Ureter (tissue), 1 donor: ENCODE measurements around the gene EVA1B. TPM values are rescaled to one million over a fixed set of nuclear protein-coding genes. Genes with fewer than 3 reads are reported as not detected.

Source experiments
- DNase-seq: peaks from one replicate; pipeline ENCODE4 v3.0.0-alpha.2; 2020; ENCODE audit warnings: low spot score
- total RNA-seq: library from RNA; stranded (reverse); gene quantifications from one replicate; pipeline ENCODE4 v1.2.4, GENCODE V29; 2023
- donor health status: DM: yes; HTN: yes; CAD: no.

EVA1B gene
- total RNA-seq, 1 donor from 2014 or later: 12.4 TPM

DNA sequence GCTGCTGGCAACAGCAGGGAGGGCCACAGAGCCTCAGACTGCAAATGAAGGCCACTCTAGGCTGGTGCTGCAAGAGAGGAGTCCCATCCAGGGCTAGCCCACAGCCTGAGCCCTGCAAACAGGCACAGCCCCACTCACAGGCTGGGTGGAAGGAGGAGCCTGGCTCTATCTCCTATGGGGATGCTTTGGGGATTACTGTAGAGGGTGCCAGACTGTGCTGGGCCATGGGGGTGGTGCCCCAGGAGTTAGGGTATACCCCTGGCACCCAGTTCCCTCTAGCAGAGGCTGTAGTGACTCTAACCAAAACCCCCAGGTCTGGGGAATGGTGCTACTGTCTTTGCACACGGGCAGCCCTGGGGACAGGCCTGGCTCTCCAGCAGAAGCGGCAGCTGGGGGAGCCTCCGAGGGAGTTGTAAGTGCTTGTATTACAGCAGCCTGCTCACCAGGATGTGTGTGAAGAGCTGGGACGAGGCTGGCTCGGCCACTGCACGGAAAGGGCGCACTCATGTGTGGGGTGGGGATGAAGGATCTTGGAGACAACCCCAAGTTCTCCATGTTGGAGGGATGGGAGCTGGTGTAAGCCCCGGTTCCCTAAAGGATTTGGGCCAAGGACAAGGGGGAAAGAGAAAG lies 23.4 kb upstream of the EVA1B start:
- DNase-seq: no peak

DNA sequence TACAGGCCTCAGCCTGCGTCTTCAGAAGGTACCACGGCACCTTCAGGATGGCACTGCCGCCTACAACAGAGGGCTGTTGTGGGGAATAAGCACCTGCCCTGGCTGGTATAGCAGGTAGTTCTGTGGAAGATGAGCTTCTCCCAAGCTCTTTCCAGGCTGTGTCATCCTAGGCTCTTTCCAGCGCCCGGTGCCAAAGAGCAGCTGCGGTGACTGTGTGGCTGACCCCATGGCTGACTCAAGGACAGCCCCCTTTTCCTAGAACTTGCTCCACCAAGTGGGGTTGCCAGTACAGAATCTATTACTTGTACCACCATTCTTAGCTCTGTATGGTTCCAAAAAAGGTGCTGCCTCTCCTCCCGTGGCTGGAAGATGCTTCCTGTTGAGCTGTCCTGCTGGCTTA lies 21.9 kb upstream of the EVA1B start:
- no peak for DNase-seq

GRCh38 chr1:36344395-36344680 lies 20.9 kb upstream of the EVA1B start:
- no peak for DNase-seq

- DNase-seq: no peak
Observed at GRCh38 chr1:36343651-36344394, 20.4 kb upstream of the EVA1B start.

- no peak for DNase-seq
Observed at GRCh38 chr1:36342426-36343185, 19.2 kb upstream of the EVA1B start.

- no peak for DNase-seq
Observed at GRCh38 chr1:36341626-36342320, 18.3 kb upstream of the EVA1B start.

GRCh38 chr1:36339615-36340014 lies 16.2 kb upstream of the EVA1B start:
- DNase-seq: no peak

- DNase-seq: no peak
Observed at GRCh38 chr1:36339215-36339614, 15.8 kb upstream of the EVA1B start.

DNA sequence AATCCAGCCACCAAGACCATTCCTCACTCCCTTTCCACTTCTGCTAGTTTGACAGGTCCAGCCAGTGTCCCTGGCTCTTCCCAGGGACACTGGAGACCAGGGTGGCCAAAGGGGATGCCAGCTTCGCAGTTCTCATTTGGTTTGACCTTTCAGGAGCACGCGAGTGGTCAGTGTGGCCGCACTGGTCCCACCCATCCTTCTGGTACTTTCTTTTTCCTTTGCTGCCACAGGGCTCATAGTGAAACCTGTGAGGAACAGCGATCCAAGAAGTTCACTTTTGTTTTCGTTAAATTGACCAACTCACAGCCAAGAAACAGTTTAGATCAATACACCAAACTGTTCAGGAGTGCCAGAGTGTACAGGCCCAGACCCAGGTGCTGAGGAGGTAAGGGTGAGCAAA lies 14.4 kb upstream of the EVA1B start:
- DNase-seq: no peak

DNA sequence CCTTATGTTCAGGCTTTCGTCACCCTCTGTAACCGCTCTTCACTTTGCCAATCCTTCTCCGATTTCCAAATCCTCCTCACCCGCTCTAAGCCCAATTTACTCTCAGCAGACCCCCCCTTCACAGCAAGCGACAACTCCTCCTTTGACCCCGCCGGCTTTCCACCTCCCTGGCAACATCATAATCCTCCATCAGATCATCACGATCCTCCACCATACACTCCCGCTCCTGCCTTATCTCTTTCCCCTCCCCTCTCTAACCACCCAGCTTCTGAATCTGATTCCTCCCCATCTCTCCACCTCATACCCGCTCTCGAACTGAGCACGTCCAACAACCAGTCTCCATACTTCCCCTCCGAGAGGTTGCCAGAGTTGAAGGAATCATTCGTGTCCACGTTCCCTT lies 7.5 kb upstream of the EVA1B start:
- DNase-seq: no peak

GRCh38 chr1:36329817-36330216 lies 6.4 kb upstream of the EVA1B start:
- DNase-seq: no peak

- DNase-seq: no peak
Observed at GRCh38 chr1:36328713-36329112, 5.3 kb upstream of the EVA1B start.

GRCh38 chr1:36328088-36328480 lies 4.6 kb upstream of the EVA1B start:
- no peak for DNase-seq

- no peak for DNase-seq
Observed at GRCh38 chr1:36327421-36328087, 4.1 kb upstream of the EVA1B start.

DNA sequence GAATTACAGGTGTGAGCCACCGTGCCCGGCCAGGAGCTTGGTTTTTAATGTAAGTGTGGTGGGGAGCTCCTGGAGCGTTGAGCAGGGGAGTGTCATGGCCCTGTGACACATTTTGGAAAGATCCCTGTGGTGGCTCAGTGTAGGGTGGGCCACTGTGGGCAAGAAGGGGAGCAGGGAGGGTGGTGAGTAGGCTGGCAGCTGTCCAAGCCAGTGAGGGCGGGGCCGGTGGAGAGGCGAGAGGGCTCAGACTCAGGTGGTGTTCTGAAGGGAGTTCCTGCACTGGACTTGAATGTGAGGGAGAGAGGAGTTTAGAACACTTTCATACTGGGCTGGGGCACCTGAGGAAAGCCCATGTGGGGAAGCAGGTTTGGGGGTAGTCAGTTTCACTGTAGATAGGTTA lies 3.1 kb upstream of the EVA1B start:
- no peak for DNase-seq

DNA sequence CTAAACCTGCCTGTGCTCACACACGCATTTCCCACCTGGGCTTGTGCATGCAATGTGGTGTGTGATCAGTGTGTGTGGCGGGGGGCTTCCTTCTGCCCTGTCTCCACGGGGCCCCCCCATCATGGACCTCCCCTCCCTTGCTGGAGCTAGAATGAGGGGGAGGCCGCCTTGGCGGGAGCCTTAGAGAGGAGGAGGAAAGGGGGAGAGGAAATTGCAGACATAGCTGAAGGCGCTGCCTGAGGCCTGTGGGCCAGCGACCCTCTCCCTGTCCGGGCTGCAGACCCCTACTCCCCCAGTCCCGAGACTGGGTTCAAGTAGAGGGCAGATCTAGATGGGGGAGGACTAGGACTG lies 883 bp upstream of the EVA1B start:
- DNase-seq: no peak

GRCh38 chr1:36322786-36323635 lies 434 bp downstream of the EVA1B start:
- peak; percentile 68 for DNase-seq

- DNase-seq: no peak
Observed at GRCh38 chr1:36322041-36322785, 1.2 kb downstream of the EVA1B start.

DNA sequence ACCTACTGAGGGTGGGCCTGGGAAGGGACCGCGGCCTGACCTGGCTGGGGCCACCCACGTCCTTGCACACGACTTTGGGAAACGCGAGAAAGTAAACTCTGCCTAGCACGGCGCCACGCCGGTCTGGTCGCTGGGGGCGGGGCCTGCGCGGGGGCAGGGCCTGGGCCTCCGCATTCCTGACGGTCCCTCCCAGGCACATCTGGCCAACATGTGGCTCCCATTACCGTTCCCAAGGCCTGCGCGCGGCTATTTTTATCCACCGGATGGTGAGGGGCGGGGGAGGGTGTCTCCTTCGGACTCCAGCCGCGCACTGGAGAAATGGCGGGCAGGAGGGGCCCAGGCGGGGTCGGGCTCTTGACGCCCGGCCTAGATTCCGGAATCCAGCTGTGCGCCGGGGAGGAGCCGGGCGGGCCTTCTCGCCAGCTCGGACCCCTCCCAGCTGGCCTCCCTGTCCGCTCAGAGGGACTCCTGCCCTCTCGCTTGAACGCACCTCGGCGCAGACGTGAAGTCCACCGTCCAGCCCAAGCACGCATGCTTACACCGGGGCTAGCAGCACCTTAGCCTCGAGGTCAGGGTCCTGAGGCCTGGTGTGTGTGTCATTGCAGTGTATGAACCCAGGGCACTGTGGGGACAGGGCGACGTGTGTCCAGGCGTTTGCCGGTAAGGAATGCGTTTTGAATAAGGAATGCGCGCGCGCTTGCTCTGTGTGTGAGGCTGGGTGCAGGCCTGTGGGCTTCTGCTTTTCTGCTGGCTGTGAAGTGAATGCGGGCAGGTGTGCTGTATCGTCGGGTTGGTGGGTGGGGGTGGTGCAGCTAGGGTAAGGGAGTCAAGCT lies 2.1 kb downstream of the EVA1B start:
- peak; percentile 84 for DNase-seq

DNA sequence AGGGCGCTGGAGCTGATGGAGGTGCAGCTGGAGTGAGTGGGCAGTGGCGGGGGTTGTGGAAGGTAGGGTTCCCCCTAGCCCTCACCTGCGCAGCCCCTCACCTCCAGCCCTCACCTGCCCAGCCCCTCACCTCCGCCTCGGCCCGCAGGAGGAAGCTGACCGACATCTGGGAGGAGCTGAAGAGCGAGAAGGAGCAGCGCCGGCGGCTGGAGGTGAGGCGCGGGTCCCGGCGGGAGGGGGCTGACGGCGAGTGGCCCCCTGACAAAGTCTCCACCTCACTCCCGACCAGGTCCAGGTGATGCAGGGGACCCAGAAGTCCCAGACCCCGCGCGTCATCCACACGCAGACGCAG lies 2.7 kb downstream of the EVA1B start:
- DNase-seq: no peak
